A549 (cell line): ENCODE data around the gene TTC13.

Experiments
- CHD2 ChIP-seq: fragments of 150-350 bp; IDR thresholded peaks from 2 replicates; pipeline ENCODE4 v1.6.1; 2014; ENCODE audit warnings: low read length; ENCODE audit not compliant: partially characterized antibody
- CTCF ChIP-seq: fragments of >200 bp; sonication (Bioruptor Twin); formaldehyde crosslinking; IDR thresholded peaks from 3 replicates; pipeline ENCODE4 v1.5.1; 2016
- EP300 ChIP-seq, 2 experiments: fragments of >200 bp; sonication (Bioruptor Twin); formaldehyde crosslinking; IDR thresholded peaks; 2 replicates in 1 of 2; 3 replicates in 1 of 2; pipeline ENCODE4 v1.6.1; 2016 to 2017
- JUN ChIP-seq, 2 experiments: fragments of >200 bp; sonication (Bioruptor Twin); formaldehyde crosslinking; IDR thresholded peaks; 2 replicates in 1 of 2; 3 replicates in 1 of 2; pipeline ENCODE4 v1.6.1; 2016 to 2017
- NFE2L2 ChIP-seq: fragments of 150-350 bp; conservative IDR thresholded peaks from 2 replicates; pipeline ENCODE4 v1.6.1; 2014; ENCODE audit warnings: low read length
- POLR2A ChIP-seq: IDR thresholded peaks from 2 replicates; pipeline ENCODE4 v1.6.1; 2012; ENCODE audit warnings: mild to moderate bottlenecking, low read length
- RAD21 ChIP-seq, 2 experiments: fragments of >200 bp in 1 of 2; sonication (Bioruptor Twin) in 1 of 2; formaldehyde crosslinking in 1 of 2; IDR thresholded peaks in 1 of 2; conservative IDR thresholded peaks in 1 of 2; 2 replicates in 1 of 2; 3 replicates in 1 of 2; pipeline ENCODE4 v1.6.1; 2012 to 2018; ENCODE audit warnings: inconsistent platforms in 1 of 2
- RCOR1 ChIP-seq: fragments of 150-350 bp; IDR thresholded peaks from 2 replicates; pipeline ENCODE4 v1.6.1; 2014; ENCODE audit warnings: antibody characterized with exemption, low read length, low read depth
- RFX5 ChIP-seq: fragments of 450-650 bp; IDR thresholded peaks from 2 replicates; pipeline ENCODE4 v1.7.1; 2014; ENCODE audit warnings: antibody characterized with exemption, mild to moderate bottlenecking, moderate library complexity
- RNF2 ChIP-seq: fragments of 200-600 bp; sonication (generic); IDR thresholded peaks from 2 replicates; pipeline ENCODE4 v1.6.1; 2016; ENCODE audit warnings: low read depth, mild to moderate bottlenecking, antibody characterized with exemption, moderate library complexity, borderline replicate concordance
- SMC3 ChIP-seq: fragments of >200 bp; sonication (Bioruptor Twin); formaldehyde crosslinking; IDR thresholded peaks from 3 replicates; pipeline ENCODE4 v1.6.1; 2018; ENCODE audit warnings: inconsistent platforms
- TF ChIP-seq, protein P1 (sequence below): fragments of 450-650 bp; IDR thresholded peaks from 2 replicates; pipeline ENCODE4 v1.6.1; 2014; ENCODE audit warnings: antibody characterized with exemption
- TF ChIP-seq, protein P2 (sequence below): fragments of >200 bp; sonication (Bioruptor Twin); formaldehyde crosslinking; IDR thresholded peaks from 3 replicates; pipeline ENCODE4 v1.6.1; 2016
- TF ChIP-seq, protein P3 (sequence below): IDR thresholded peaks from 2 replicates; pipeline ENCODE4 v1.6.1; 2012

- TF ChIP-seq EP300 (IDR thresholded peaks at IDR 0.05) (no peak), CTCF (no peak), SMC3 (no peak), RNF2 (no peak), POLR2A (no peak), JUN (IDR thresholded peaks at IDR 0.05) (no peak), NFE2L2 (no peak), RCOR1 (no peak), RFX5 (no peak), RAD21 (conservative IDR thresholded peaks at IDR 0.05 in 1 of 2, IDR thresholded peaks at IDR 0.05 in 1 of 2) (no peak), CHD2 (no peak)
- TF ChIP-seq, protein P1, sequence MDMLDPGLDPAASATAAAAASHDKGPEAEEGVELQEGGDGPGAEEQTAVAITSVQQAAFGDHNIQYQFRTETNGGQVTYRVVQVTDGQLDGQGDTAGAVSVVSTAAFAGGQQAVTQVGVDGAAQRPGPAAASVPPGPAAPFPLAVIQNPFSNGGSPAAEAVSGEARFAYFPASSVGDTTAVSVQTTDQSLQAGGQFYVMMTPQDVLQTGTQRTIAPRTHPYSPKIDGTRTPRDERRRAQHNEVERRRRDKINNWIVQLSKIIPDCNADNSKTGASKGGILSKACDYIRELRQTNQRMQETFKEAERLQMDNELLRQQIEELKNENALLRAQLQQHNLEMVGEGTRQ: no peak
- TF ChIP-seq, protein P2, sequence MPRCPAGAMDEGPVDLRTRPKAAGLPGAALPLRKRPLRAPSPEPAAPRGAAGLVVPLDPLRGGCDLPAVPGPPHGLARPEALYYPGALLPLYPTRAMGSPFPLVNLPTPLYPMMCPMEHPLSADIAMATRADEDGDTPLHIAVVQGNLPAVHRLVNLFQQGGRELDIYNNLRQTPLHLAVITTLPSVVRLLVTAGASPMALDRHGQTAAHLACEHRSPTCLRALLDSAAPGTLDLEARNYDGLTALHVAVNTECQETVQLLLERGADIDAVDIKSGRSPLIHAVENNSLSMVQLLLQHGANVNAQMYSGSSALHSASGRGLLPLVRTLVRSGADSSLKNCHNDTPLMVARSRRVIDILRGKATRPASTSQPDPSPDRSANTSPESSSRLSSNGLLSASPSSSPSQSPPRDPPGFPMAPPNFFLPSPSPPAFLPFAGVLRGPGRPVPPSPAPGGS: no peak
- TF ChIP-seq, protein P3, sequence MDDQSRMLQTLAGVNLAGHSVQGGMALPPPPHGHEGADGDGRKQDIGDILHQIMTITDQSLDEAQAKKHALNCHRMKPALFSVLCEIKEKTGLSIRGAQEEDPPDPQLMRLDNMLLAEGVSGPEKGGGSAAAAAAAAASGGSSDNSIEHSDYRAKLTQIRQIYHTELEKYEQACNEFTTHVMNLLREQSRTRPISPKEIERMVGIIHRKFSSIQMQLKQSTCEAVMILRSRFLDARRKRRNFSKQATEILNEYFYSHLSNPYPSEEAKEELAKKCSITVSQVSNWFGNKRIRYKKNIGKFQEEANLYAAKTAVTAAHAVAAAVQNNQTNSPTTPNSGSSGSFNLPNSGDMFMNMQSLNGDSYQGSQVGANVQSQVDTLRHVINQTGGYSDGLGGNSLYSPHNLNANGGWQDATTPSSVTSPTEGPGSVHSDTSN: no peak
Observed at GRCh38 chr1:230861970-230862595, 116.6 kb downstream of the TTC13 start.
